GM18858 (cell line): ENCODE results near the gene GSTT2.

Experiments used
- ATAC-seq: cut with Tn5 transposase; IDR thresholded peaks from one replicate; pipeline ENCODE4 v1.9.1; 2021; ENCODE audit not compliant: unreplicated experiment

GSTT2 gene

DNA sequence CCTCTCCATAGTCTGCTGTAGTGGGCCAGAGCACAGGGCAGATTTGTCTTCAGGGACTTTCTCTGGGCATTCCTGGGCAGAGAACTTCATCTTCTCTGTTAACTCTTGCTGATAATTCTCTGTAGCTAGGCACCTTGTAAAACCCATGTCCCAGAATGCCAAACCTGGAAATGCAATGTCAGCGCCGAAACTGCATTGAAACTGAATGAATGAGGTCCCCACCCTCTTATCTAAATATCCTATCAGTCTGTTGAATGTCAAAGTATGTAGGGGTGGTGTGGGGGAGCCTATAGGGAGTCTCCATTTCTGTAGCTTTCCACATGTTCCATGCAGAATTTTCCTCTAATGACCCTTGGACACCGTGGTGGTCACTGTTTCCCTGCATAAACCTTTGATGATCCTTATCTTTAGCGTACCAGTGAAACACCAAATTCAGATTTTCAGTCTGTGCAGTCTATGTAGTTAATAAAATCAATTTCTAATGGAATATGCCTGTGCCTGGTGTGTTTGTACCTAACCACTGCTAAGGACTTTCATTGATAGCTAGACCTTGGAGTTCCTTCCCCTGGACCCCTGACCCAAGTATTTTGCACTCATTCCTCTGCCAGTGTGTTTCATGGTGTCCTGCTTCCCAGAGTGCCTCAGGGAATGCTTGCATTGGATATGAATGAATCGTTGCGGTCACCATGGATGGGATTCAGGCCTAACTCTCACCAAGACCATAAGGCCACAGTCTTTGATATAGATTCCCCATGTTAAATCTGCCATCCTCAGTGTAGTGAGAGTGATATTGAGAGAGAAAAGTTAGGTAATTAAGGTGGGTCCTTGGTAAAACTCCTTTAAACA is 28.7 kb downstream of the GSTT2 start:
- ATAC-seq, result no peak

DNA sequence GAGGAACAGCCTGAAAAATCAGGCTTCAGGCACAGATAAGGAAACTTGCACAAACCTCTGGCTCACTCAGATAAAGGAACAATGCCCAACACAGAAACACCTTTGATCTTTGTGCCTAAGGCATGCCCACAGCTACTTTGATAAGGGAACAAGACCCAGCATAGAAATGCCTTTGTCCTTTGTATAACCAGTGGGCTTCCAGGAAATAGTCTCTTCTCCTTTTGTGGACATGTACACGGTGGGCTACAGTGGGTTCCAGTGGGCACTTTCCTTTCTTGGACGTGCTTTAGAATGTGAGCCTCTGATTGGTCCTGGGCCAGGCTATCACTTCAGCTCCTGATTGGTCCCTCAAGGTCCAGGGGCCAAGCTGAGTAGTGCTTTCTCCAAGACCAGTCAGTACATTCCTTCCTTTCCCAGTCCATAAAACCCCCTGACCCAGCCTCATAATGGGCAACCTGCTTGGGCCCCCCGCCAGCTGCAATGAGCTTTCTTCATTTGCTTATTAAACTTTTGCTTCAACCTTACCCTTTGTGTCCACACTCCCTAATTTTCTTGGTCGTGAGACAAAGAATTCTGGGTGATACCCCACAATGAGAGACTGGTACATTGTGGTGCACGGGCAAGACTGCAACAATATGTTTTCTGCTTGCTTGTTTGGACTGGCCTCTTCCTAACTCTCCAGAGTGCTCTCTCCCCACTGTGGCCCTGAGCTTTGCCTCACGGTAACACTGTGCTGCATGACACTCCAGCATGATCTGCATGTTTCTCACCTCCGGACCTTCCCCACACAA is 29.5 kb downstream of the GSTT2 start:
- no peak for ATAC-seq

- no peak for ATAC-seq
Measured at GRCh38 chr22:24010018-24010391, 30.1 kb downstream of the GSTT2 start.

DNA sequence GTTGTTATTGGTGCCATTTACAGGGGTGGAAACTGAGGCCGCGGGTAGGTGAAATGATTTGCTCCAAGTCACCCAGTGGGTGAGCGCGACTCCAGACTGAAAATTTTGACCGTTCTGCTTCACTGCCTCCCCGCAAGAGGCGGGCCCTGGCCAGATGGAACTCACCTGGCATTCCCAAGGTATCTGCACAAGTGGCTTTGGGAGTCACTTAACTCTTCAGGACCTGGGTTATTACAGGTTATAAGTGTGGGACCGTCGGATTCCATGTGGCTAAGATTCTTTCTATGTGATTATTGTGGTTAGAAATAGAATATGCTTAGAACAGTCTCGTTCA is 31.8 kb downstream of the GSTT2 start:
- no peak for ATAC-seq

- no peak for ATAC-seq
Measured at GRCh38 chr22:24016156-24016555, 36.2 kb downstream of the GSTT2 start.

DNA sequence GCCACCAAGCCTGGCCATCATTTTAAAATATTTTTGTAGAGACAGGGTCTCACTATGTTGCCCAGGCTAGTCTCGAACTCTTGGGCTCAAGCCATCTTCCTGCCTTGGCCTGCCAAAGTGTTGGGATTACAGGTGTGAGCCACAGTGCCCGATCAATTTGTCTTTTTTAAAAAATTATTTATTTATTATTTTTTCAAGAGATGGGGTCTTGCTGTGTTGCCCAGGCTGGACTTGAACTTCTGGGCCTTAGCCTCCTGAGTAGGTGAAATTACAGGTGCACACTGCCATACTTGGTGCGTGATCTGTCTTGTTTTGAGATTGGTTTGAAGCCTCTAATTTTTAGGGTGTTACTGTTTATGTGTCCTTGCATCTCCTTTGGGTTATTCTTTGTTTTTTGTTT is 41.4 kb downstream of the GSTT2 start:
- ATAC-seq, result no peak

- ATAC-seq, result no peak
Measured at GRCh38 chr22:24023204-24023789, 43.4 kb downstream of the GSTT2 start.

DNA sequence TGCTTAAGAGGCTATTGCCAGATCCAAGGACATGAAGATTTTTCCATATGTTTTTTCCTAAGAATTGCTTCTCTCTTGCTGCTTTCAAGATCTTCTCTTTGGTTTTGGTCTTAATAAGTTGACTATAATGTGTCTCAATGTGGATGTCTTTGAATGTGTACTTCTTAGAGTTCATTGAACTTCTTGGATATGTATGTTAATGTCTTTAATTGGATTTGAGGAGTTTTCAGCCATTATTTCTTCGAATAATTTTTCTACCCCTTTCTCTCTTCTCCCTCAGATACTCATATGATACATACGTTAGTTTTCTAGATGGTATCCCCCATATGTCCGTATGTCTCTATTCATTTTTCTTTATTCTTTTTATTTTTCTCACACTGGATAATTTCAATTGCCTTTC is 44.4 kb downstream of the GSTT2 start:
- no peak for ATAC-seq

DNA sequence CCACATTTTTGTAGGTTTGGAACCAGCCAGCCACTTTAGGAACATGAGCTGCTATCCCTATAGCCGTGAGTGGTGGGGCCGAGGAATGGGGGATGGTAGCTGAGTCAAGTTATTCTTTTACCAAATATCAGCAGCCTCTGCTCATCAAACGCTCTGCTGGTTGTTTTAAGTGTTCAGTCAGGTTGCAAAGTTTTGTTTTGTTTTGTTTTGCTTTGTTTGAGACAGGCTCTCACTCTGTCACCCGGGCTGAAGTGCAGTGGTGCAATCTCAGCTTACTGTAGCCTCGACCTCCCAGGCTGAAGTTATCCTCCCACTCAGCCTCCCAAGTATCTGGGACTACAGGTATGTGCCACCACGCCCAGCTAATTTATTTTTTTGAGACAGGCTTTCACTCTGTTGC is 45.5 kb downstream of the GSTT2 start:
- no peak for ATAC-seq

GRCh38 chr22:24026056-24026455 is 46.1 kb downstream of the GSTT2 start:
- ATAC-seq, result no peak

- no peak for ATAC-seq
Measured at GRCh38 chr22:24026733-24027132, 46.8 kb downstream of the GSTT2 start.

- ATAC-seq, result no peak
Measured at GRCh38 chr22:24027389-24027975, 47.5 kb downstream of the GSTT2 start.

DNA sequence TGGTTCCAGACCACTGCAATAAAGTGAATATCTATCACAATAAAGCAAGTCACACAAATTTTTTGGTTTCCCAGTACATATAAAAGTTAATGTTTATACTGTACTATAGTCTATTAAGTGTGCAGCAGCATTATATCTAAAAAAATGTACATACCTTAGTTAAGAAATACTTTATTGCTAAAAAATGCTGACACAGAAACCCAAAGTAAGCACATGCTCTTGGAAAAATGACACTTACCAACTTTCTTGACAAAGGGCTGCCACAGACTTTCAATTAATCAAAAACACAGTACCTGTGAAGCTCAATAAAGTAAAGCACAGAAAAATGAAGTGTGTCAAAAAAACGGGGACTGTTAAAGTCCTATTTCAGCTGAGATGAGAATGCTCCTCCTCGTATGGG is 48.1 kb downstream of the GSTT2 start:
- no peak for ATAC-seq

GRCh38 chr22:24028533-24028932 is 48.6 kb downstream of the GSTT2 start:
- ATAC-seq, result no peak

DNA sequence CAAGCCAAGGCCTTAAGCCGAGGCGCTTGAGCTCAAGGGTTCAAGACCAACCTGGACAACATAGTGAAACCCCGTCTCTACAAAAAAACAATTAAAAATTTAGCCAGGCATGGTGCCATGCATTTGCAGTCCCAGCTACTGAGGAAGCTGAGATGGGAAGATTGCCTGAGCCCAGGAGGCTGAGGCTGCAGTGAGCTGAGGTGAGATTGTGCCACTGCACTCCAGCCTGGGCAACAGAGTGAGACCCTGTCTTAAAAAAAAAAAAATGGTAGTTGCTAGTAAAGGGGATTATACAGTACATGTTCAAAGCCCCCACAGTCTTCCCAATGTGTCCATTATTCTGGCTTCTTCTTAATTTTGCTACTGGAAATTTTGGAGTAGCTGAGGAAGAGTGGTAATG is 49.4 kb downstream of the GSTT2 start:
- ATAC-seq, result no peak

DNA sequence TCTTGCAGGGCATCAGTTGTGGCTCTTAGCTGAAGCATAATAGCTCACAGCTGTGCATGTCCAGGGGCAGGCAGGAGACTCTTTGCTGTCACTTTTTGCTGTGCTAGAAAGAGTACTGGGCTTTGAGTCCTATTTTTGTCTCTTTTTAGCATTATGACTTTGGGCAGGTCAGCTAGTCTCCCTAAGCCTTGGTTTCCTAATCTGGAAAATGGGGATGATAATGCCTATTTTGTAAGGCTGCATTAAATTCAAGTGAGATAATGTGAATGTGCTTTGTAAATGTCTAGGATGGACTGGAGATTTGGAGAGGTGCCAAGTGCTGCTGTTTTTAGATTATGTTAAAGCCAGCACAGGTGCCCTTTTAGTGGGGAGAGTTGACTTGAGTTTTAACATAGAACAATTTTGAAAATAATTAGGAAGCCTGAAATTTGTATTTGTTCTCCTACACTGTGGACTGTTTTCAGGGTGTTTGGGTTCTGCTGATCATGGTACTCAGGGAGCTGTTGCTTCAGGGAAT is 50.3 kb downstream of the GSTT2 start:
- ATAC-seq, result no peak
